Inferior parietal cortex (tissue), 1 donor: ENCODE measurements around the gene VPS41.

ENCODE experiments used
- DNase-seq: peaks from one replicate; pipeline ENCODE4 v3.0.0-alpha.2; 2016; ENCODE audit errors: extremely low spot score

Gene VPS41

DNA sequence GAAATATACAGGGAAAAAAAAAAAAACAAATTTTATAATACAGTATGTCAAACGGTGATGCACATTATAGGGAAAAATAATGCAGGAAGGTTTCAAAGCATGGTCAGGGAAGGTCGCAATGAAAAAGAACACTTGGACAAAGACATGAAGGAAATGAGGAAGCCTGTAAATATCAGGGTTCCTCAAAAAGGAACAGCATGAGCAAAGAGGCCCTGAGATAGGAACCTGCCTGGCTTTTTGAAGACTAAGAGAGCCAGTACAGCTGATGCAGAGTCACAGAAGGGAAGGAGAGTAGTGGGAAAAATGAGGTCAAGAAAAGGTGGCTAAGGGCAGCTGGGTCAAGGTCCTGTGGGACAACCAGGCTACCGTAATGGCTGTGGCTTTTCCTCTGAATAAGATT lies 1.9 kb downstream of the VPS41 start:
- no peak for DNase-seq

DNA sequence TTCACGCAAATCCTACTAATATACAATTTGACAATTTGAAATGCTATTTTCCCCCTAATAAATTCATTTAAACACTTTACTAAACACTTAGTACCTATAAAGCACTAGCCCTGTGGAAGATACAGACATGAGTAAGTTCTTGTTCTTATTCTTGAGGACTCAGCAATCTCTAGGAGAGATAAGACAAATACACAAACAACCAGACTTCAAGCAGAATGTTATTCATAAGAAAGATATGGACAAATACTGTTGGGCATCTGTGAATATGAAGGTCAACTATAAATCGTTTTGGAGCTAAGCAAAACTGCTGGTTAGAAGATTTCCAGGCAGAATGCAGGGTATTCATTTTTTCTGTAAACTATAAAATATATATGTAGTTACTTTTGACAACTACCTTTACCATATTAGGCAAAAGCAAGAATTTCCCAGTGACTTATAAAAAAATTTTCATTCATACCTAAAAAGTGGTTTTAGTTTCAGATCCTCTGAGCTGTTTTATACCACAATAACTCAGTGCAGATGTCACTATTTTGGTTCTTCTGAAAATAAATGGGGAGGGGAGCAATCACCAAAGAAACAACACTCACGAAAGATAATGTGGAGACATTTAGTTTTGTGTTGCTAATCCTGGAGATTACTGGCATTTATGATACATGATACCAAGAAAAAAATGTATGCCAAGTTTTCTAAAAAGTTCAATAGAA lies 3.8 kb downstream of the VPS41 start:
- no peak for DNase-seq

DNA sequence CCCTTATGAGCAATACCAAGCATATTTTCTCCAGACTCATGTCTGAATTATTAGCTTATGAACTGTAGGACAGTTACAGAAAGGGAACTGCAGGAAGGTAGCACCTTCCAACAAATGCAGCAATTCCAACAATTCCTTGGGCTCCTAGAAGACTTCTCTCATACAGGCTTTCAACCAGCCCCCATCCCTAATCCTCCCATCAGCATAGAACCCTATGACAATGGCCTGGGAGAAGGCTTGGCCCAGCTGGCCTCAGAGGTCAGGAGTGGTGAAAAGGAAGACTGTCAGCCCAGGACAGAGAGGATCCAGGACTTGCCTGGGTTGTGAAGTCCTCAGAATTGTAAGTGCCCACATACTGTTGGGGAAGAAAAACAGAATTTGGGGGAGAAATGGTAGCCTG lies 5.9 kb downstream of the VPS41 start:
- DNase-seq, result no peak

DNA sequence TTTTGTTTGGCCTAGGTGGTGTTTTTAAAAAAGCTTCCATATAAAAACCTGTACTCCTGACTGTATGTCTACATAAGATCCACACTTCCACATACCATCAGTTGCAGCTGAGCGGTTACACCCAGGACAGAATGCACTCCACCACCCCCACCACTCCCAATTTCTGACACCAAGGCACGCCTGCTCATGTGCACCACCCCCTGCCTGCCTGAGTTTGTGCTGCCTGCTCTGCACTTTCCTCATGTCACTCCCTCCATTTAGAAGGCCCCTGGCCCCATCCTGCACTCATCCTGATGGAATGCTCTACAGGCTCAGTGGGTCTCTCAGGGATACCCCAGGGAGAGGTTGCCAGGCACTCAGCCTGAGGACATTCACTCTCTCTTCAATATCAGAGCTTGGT lies 6.5 kb downstream of the VPS41 start:
- DNase-seq, result no peak

DNA sequence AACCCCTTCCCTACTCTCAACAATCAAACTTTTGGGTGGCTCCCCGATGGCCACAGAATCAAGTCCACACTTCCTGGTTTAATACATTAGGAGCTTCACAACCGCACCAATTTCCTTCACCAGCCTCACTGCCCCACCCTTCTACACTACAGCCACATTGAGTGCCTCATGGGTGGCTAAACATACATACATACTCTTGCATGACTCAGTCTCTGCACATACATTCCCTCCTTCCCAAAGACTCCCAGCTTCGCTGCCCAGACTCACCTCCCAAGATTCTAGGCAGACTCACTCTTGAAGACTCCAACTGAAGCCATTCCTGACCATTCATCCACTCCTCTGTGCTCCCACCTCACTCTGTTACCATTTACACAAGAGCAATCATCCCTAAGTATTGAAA lies 15.9 kb downstream of the VPS41 start:
- no peak for DNase-seq

DNA sequence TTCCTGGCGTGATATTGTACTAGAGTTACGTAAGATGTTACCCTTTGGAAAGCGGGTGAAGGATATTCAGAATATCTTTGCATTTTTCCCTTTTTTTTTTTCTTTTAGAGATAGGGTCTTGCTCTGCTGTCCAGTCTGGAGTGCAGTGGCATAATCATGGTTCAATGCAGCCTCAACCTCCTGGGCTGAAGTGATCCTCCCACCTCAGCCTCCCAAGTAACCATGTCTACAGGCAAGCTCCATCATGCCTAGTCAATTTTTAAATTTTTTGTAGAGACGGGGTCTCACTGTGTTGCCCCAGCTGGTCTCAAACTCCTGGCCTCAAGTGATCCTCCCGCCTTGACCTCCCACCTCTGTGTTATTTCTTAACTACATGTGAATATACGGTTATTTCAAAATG lies 18.4 kb downstream of the VPS41 start:
- DNase-seq, result no peak

DNA sequence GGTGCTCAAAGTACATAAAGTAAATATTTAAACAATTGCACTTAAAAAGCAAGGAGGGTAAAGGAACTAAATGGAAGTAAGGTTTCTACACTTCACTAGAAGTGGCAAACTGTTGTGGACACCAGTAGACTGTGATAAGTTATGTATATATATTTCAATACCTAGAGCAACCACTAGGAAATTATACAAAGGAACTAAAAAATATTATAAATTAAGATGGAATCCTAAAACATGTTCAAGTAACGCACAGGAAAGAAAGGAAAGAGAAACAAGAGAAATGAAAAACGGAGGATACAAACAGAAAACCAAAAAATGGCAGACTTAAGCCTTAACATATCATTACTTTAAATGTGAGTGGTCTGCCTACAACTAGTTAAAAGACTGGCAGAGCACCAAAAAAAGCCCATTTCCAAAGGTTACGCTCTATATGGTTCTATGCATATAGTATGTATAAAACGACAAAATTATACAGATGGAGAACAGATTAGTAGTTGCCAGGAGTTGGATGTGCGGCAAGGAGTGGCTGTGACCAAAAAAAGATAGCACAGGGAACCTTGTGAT lies 19.0 kb downstream of the VPS41 start:
- DNase-seq, result no peak

DNA sequence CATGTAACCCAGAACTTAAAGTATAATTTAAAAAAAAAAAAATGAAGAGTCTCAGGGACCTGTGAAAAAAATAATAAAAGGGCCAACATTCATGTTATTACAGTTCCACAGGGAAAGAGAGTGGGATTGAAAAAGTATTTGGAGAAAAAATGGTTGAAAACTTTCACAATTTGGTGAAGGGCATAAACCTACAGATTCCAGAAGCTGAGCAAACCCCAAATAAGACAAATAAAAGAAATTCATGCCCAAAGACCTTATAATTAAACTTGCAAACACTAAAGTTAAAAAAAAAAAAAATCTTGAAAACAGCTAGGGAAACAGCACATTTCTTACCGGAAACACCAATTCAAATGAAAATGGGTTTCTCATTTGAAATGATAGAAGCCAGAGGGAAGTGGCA lies 19.9 kb downstream of the VPS41 start:
- DNase-seq, result no peak

DNA sequence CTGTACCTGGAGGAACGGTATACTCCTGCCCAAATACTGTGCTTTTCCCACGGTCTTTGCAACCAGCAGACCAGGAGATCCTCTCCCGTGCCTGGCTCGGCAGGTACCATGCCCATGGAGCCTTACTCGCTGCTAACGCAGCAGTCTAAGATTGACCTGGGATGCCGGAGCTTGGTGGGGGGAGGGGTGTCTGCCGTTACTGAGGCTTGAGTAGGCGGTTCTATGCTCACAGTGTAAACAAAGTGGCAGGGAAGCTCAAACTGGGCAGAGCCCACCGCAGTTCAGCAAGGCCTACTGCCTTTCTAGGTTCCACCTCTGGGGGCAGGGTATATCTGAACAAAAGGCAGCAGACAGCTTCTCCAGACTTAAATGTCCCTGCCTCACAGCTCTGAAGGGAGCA lies 22.7 kb downstream of the VPS41 start:
- no peak for DNase-seq

DNA sequence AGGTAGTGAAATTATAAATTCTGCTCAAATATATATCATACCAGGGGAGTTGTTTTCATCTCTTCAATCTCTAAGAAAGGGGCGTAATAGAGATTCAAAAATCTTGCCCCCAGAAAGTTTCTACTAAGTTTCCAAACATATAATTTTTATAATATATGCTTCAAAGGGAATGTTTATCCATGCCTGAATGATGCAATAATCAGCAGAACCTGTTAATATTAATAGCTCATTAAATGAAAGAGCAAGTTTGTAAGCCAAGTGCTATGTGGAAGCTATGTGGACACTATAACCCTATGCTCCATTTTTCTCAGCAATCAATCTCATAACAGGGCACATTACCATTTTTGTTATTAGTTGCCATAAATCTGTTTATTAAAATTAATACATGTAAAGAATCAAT lies 25.3 kb downstream of the VPS41 start:
- no peak for DNase-seq

DNA sequence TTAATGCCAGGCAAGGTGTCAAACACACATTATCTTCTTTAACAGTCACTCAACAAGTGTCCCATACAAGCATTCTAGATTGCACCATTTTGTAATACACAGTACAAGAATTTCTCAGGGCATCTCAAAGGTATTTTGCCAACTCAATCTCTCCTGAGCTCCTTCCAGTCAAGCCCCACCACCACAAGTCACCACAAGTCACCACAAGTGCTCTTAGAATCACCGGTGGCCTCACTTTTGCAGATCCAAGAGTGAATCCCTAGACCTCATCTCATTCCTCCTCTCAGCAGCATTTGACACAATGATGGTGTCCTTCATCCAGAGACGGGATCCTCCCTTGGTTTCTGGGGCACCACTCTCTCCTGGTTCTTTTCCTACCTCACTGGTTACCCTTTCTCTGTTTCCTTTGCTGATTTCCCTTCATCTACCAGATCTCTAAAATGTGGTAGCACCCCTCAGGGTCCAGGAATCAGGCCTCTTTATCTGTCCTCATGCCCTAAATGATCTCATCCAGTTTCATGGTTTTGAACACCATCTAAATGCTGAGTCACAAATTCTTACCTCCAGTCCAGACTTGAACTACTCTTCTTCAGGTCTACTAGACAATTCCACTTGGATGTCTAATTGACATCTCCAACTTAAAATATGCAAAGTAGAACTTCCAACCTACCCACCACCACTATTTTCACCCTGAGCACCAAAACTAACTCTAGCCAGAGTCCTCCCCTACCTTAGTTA lies 26.9 kb downstream of the VPS41 start:
- no peak for DNase-seq

DNA sequence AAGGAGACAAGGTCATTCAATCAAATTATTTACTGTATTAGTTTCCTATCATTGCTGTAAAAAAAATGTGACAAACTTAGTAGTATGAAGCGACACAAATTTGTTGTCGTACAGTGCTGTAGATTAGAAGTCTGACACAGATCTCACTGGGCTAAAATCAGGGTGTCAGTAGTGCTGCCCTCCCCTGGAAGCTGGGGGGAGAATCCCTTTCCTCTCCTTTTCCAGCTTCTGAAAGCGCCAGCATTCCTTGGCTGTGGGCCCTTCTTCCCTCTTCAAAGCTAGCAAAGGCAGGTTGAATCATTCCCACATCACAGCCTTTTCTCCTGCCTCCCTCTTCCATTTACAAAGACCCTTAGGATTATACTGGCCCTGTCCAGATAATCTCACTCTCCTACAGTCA lies 28.0 kb downstream of the VPS41 start:
- DNase-seq, result peak; percentile 19

DNA sequence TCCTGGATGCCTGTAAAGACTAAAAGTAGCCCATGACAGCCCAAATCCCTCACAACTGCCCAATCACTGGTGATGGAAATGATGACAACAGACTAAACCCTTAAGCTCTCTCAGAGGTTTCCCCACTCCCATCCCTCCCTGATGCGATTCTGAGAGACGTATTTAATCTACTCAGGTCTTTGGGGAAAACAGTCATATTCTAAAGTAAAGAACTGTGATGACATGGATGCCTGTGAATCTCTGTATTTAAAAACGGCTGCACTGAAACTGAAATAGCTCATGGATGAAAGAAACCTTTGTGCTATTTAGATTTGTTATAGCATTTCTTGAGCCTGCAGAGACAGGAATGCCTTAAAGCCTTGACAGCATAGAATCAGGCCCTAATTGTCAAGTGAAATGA lies 28.5 kb downstream of the VPS41 start:
- DNase-seq, result peak; percentile 29

DNA sequence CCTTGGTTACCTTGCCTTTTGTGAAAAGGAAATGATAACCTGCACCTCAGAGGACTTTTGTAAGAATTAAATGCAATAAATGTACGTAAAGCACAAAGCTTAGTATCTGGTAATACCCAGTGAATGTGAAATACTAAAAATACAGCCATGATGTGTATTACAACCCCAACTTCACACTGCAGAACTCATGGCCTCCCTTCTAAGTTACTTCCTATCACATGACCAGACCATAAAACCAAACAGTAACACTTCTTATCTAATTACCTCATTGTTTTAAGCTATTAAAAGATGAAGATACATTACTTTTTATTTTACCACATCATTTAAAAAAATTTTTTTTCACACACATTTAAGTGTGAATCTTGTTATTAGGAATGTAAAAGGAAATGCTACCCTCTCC lies 29.0 kb downstream of the VPS41 start:
- DNase-seq, result no peak

DNA sequence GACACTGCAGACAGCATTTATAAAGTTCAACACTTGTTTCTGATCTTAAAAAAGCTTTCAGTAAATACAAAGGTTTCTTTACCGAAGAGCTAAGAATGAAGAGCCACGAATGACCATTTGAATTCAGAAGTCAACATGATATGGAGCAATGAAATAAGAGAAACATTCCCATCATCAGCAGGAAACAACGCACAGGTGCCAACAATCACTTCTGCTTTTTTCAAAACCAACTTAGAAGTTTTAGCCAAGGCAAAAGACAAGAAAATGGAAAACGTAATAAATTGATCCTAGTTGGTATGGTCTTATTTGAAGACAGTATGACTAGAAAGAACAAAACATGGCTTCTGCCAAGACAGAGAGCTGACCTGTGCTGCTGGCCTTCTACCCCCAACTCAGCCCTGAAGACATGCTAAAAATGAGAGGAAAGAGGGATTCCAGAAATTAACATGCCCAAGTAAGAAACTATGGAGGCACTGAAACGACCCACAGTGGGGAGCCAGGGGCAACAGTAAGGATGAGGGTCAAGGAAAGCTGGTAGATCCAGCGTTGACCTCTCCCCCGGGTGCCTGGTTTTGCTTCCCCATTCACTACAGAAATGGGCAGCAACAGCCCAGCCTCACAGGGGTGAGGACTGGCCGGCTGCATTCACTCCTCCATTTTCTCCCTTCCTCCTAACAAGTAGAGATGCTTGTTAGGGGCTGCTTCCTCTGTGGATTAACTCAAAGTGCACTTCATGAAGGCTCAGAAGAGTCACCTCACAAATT lies 30.1 kb downstream of the VPS41 start:
- no peak for DNase-seq

DNA sequence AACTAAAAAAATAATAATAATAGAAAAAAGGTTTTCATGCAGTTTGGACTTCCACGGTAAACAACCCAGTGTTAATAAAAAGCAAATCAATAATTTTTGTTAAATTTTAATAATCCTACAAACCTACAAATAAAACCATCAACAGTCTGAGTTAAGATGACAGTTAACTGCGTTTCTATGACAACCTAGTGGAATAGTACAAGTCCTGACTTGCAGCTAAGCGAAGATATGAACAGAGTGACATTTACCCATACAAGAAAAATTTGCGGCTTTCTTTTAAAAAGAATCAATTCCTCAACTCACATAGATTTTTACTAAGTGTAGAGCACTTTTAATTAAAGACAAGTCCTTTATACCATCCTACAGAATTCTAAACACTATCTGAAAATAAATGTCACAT lies 35.6 kb downstream of the VPS41 start:
- no peak for DNase-seq

DNA sequence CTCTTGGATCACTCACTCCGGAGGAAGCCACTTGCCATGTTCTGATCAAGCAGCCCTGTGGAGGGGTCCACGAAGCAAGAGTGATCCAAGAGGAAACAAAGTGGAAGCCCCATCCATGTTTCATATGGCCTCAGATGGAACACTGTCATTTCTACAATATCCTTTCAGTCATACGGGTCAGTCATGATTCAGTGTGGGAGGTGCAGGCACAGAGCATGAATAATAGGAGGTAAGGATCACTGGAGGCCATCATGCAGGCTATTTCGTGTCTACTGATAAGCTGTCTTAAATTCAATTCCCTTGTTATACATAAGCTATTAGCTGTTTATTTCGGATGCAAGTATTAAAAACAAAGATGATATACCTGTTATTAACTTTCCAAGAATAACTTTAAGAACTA lies 36.8 kb downstream of the VPS41 start:
- no peak for DNase-seq

DNA sequence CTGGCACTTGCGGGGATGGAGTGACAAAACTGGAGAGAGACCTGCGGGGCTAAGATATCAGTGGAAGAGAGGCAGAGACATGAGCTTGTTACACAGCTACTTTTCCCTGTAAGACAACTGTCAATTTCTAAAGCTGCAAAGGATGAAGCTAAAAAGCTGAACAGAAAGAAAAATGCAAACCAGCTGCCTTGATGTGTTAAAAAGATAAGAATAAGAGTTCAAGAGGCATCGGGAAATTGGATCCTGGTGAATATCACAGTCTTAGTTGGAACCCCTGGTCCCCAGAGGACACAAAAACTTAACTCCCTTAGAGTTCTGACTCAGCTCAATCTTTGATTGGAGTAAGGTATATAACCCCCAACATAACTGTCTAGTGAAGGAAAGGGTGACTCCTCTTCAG lies 38.8 kb downstream of the VPS41 start:
- DNase-seq, result no peak

DNA sequence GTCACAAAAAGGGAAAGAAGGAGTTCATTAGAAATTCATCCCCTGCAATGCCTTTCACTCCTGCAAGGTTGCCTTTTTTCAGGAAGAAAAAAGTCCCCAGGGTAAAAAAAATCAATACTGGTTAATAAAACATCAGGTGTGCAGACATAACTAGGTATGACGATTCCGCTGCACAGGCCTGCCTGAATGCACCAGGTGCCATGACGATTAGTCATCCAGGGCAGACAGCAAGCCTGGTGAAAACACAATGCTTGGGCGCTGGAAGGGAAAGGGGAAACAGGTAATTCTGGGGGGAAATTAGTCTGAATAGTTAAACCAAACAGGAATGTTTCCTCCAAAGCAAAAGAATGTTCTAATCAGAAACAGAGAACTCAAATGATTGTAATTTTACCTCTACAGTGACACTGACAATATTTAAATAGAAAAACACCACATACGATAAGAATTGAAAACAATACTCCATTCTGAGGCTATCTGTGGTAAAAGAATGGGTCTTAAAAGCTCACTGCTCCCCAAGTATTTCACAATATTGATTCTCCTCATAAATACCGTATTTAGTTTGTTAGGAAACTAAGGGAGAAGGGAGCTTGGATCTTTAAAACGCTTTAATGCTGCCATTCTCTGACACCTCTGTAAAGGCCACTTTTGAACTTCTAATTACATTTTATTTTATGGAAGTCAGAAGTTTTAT lies 45.2 kb downstream of the VPS41 start:
- no peak for DNase-seq

DNA sequence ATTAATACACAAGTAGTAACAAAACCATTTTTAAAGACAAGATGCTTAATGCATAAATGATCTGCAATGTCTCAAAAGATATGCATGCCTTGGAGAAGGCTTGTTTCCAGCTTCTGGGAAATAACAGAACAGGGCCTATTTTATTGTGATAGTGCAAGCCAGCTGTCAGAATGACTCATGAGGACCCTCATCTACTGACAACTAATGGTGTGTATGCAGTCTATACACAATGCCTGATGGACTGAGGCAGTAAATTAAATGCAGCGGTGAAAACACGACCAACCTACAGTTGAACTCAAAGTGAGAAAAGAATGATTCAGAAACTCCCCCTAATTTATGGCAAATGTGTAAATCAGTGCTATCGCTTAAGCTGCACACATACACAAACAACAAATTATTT lies 46.3 kb downstream of the VPS41 start:
- DNase-seq, result no peak

DNA sequence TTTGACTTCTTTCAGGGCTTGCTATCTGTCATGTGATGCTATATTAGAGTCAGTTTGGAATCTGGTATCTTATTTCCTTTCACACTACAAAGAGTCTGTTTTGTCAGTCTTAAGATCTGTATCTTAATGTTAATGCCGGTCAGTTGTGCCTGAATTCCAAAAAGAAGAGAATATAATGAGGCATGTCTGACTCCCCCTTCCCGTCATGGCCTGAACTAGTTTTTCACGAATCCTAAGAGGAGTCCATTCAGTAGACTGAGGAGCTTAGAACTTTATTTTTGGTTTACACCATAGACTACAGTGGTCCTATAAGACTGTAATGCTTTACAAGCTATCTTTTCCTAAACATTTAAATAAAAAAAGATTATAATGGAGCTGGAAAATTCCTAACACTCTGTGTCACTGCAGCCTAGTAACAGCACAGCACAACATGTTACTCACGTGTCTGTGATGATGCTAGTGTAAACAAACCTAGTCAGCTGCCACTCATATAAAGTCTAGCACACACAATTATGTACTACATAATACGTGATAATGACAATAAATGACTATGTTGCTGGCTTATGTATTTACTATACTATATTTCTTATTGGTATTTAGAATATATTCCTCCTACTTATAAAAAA lies 50.6 kb downstream of the VPS41 start:
- DNase-seq, result no peak

DNA sequence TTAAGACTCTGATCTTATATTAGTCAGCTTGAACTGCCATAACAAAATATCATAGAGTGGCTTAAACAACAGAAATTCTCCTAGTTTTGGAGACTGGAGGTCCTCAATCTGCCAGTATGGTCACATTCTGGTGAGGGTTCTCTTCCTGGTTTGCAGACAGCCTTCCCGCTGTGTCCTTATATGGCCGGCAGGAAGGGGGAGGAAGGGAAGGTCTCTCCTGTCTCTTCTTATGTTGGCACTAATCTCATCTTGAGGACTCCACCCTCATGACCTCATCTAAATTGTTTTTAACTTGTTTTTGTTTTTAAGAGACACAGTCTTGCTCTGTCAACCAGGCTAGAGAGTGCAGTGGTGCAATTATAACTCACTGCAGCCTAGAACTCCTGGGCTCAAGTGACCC lies 53.1 kb downstream of the VPS41 start:
- no peak for DNase-seq
